ENCODE data around the gene EGFLAM. TPM values are rescaled to one million over a fixed set of nuclear protein-coding genes. Genes with fewer than 3 reads are reported as not detected.

The EGFLAM gene
- total and polyA plus RNA-seq, 2 experiments from 2014 or later = 6.5 to 9.0 TPM

DNA sequence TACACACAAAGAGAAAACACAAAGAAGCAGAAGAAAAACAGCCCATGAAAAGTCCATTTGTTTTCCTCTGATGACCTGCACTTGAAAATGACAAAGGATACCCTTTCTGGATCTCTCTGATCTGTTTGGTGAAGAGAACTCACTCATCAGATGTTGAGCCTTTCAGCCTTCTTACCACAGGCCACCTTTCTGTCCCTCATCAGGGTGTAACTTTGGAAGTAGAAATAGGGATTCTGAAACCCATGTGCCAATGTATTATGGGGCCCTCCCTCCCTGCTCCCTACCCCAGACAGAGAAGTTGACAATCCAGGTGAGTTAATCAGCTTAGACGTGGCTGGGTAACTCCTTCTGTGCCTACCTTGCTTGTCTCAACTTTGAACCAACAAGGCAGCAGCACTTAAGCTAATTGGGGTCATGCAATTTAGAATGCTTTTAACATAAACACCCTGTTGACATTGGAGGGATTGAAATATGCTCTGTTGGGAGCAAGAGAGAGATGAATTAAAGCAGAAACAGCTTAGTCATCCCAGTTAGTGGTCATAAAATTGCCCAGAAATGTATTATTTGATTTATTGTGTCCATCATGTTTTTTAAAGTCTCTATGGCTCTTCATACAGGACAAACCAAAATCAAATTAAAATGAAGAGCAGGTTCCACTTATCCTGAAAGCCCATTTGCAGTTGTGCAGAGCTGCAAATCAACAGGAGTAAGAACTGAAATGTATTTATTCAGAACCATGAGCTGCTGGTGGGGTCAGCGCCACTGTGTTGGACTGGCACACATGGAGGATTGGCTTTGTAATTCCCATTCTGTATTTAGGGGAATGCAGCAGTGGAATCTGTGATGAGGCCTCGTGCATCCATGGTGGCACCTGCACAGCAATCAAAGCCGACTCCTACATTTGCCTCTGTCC is 166.0 kb downstream of the EGFLAM start:
- Histone ChIP-seq H3K9me3 (ENCODE audit: low read depth) (no peaks in the 10 kb centered on the region), H2AFZ (no peak overlapping the region), H3K27me3 (no peaks in the 10 kb centered on the region), H3K4me2 (no peak overlapping the region), H3K27ac (no peak overlapping the region), H4K20me1 (ENCODE audit: insufficient read depth, poor library complexity, severe bottlenecking) (no peaks in the 10 kb centered on the region), H3K4me1 (ENCODE audit: insufficient read depth) (no peaks in the 10 kb centered on the region), H3K9me2 (replicated peaks; ENCODE audit: insufficient read depth) (no peaks in the 10 kb centered on the region), H3K79me2 (no peaks in the 10 kb centered on the region), H3K4me3 (no peak overlapping the region), H3K36me3 (replicated peaks; ENCODE audit: insufficient read depth, low read depth) (no peaks in the 10 kb centered on the region)
- 69% methylated on average over 4 of the region's 4 CpGs for WGBS (ENCODE audit: low lambda C conversion rate, missing lambda C conversion rate)
- TF ChIP-seq, protein P1, sequence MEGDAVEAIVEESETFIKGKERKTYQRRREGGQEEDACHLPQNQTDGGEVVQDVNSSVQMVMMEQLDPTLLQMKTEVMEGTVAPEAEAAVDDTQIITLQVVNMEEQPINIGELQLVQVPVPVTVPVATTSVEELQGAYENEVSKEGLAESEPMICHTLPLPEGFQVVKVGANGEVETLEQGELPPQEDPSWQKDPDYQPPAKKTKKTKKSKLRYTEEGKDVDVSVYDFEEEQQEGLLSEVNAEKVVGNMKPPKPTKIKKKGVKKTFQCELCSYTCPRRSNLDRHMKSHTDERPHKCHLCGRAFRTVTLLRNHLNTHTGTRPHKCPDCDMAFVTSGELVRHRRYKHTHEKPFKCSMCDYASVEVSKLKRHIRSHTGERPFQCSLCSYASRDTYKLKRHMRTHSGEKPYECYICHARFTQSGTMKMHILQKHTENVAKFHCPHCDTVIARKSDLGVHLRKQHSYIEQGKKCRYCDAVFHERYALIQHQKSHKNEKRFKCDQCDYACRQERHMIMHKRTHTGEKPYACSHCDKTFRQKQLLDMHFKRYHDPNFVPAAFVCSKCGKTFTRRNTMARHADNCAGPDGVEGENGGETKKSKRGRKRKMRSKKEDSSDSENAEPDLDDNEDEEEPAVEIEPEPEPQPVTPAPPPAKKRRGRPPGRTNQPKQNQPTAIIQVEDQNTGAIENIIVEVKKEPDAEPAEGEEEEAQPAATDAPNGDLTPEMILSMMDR (IDR thresholded peaks at IDR 0.05; ENCODE audit: poor library complexity) = no peak
- TF ChIP-seq EZH2phosphoT487 (IDR thresholded peaks at IDR 0.05; ENCODE audit: low read depth, severe bottlenecking, unreplicated experiment) (no peak), EZH2 (IDR thresholded peaks at IDR 0.05; ENCODE audit: borderline replicate concordance) (no peak)
- no peak for DNase-seq (ENCODE audit: low spot score)

DNA sequence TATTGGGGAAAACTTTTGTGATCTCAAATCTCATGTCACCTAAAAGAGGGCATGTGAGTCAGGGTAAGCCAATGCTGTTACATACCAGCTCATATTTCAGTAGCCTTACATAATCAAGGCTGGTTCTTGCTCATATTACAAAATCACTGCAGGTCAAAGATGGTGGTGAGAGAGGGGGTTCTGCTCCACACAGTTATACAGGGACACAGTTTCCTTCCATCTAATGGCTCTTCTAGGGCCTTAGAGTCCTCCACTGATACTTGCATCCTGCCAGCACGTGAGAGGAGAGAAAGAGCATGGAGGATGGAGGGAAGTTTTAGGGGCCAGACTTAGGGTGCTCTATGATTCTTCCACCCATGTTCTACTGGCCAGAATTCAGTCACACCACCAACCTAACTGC is 168.1 kb downstream of the EGFLAM start:
- no peak overlapping the region for H3K4me3 ChIP-seq
- no peak overlapping the region for H3K4me2 ChIP-seq
- no peaks in the 10 kb centered on the region for H3K27me3 ChIP-seq
- H3K9me3 ChIP-seq (ENCODE audit: low read depth) = no peaks in the 10 kb centered on the region
- no peaks in the 10 kb centered on the region for H3K9me2 ChIP-seq (replicated peaks; ENCODE audit: insufficient read depth)
- no peaks in the 10 kb centered on the region for H3K4me1 ChIP-seq (ENCODE audit: insufficient read depth)
- H4K20me1 ChIP-seq (ENCODE audit: insufficient read depth, poor library complexity, severe bottlenecking) = no peaks in the 10 kb centered on the region
- 94% methylated on average over 1 of the region's 1 CpG for WGBS (ENCODE audit: low lambda C conversion rate, missing lambda C conversion rate)
- no peaks in the 10 kb centered on the region for H3K79me2 ChIP-seq
- no peaks in the 10 kb centered on the region for H3K36me3 ChIP-seq (replicated peaks; ENCODE audit: insufficient read depth, low read depth)
- no peak overlapping the region for H3K27ac ChIP-seq
- no peak overlapping the region for H2AFZ ChIP-seq
- no peak for TF ChIP-seq EZH2phosphoT487 (IDR thresholded peaks at IDR 0.05; ENCODE audit: low read depth, severe bottlenecking, unreplicated experiment)
- no peak for TF ChIP-seq EZH2 (IDR thresholded peaks at IDR 0.05; ENCODE audit: borderline replicate concordance)
- TF ChIP-seq, protein P1 (IDR thresholded peaks at IDR 0.05; ENCODE audit: poor library complexity) = no peak
- no peak for DNase-seq (ENCODE audit: low spot score)

DNA sequence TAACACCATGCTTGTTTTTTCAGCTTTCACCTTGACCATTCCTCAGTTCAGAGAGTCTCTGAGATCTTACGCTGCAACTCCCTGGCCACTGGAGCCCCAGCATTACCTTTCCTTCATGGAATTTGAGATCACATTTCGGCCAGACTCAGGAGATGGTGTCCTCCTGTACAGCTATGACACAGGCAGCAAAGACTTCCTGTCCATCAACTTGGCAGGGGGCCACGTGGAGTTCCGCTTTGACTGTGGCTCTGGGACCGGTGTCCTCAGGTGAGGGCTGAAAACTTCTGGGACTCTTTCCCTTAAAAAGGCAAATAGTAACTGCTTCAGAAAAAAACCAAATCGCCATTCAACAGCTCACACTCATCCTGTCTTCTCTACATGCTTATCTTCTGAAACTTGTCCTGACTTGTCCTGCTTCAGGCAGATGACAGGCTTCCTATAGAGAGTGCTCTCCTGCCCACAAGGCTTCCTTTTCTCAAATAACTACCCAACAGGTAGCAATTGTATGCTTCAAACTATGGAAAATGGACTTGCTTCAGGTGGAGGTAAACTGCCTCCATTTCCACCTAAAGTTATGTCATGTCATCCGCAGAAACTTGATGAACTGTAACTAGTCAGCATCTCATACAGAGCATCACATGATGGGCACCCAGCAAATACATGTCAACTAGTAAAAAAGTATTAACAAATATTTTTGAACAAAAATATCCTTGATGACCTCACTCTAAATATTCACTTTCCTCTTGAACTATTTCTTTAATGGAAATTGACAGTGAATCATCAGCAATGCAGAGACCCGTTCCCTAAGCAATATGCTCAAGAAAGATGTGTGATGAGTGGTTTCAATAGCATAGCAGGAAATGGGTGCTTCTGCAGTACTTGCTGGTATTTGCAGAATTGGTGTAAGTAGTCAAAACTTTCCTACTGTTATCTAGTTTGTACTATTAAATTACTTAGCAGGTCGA is 168.9 kb downstream of the EGFLAM start:
- Histone ChIP-seq H3K9me2 (replicated peaks; ENCODE audit: insufficient read depth) (no peaks in the 10 kb centered on the region), H3K4me1 (ENCODE audit: insufficient read depth) (no peaks in the 10 kb centered on the region), H4K20me1 (ENCODE audit: insufficient read depth, poor library complexity, severe bottlenecking) (no peaks in the 10 kb centered on the region), H3K36me3 (replicated peaks; ENCODE audit: insufficient read depth, low read depth) (no peaks in the 10 kb centered on the region), H3K4me2 (no peak overlapping the region), H3K79me2 (no peaks in the 10 kb centered on the region), H2AFZ (no peak overlapping the region), H3K4me3 (no peak overlapping the region), H3K9me3 (ENCODE audit: low read depth) (no peaks in the 10 kb centered on the region), H3K27me3 (no peaks in the 10 kb centered on the region), H3K27ac (no peak overlapping the region)
- 85% methylated on average over 9 of the region's 9 CpGs for WGBS (ENCODE audit: low lambda C conversion rate, missing lambda C conversion rate)
- DNase-seq (ENCODE audit: low spot score) = no peak
- TF ChIP-seq EZH2 (IDR thresholded peaks at IDR 0.05; ENCODE audit: borderline replicate concordance) = no peak
- TF ChIP-seq, protein P1 (IDR thresholded peaks at IDR 0.05; ENCODE audit: poor library complexity) = no peak
- no peak for TF ChIP-seq EZH2phosphoT487 (IDR thresholded peaks at IDR 0.05; ENCODE audit: low read depth, severe bottlenecking, unreplicated experiment)
